H1 (cell line): ENCODE measurements around the gene AGPS. TPM values are rescaled to one million over a fixed set of nuclear protein-coding genes. Genes with fewer than 3 reads are reported as not detected.

Experiments used
- CTCF ChIA-PET: fragments of 300-600 bp; sonication (Branson Sonifier 250); formaldehyde crosslinking; loops from one replicate; lab custom pipeline; 2021; ENCODE audit not compliant: partially characterized antibody; lab: Charles Lee
- POLR2A ChIA-PET: fragments of 300-600 bp; sonication (Branson Sonifier 250); formaldehyde crosslinking; loops from one replicate; lab custom pipeline; 2021; ENCODE audit warnings: inconsistent platforms; ENCODE audit not compliant: partially characterized antibody; lab: Charles Lee
- DNase-seq, 2 experiments: peaks; one replicate each; pipeline versions ENCODE4 v3.0.0 to v3.0.0-alpha.2; 2010 to 2022; ENCODE audit warnings: low spot score in 2 of 2, low read depth in 1 of 2, mixed read lengths in 1 of 2
- FAIRE-seq: peaks from 2 replicates; lab custom pipeline; 2011; peaks lifted over from hg19 to GRCh38; lab: Jason Lieb, UNC
- H2AFZ ChIP-seq: 2 replicates; pipeline ENCODE4 v1.8.1; 2012; ENCODE audit warnings: low read length, inconsistent platforms
- H2AK5ac ChIP-seq: 2 replicates; pipeline ENCODE4 v1.6.1; 2013; ENCODE audit warnings: low read depth, low read length
- H2BK120ac ChIP-seq: replicated peaks from 2 replicates; pipeline ENCODE3; 2013; ENCODE audit warnings: low read depth, low read length, inconsistent platforms
- H2BK12ac ChIP-seq: 2 replicates; pipeline ENCODE4 v1.6.1; 2013; ENCODE audit warnings: low read depth, low read length
- H2BK15ac ChIP-seq: 2 replicates; pipeline ENCODE4 v1.6.1; 2013; ENCODE audit warnings: low read length
- H2BK20ac ChIP-seq: 2 replicates; pipeline ENCODE4 v1.6.1; 2013; ENCODE audit warnings: low read length
- H2BK5ac ChIP-seq: 2 replicates; pipeline ENCODE4 v1.6.1; 2013; ENCODE audit warnings: low read depth, low read length
- H3K14ac ChIP-seq: 2 replicates; pipeline ENCODE4 v1.6.1; 2013; ENCODE audit warnings: inconsistent platforms; ENCODE audit not compliant: insufficient read length
- H3K18ac ChIP-seq: 2 replicates; pipeline ENCODE4 v1.6.1; 2013; ENCODE audit warnings: low read length; ENCODE audit errors: extremely low read depth
- H3K23ac ChIP-seq: 2 replicates; pipeline ENCODE4 v1.6.1; 2013; ENCODE audit warnings: inconsistent platforms; ENCODE audit not compliant: insufficient read length
- H3K23me2 ChIP-seq: 2 replicates; pipeline ENCODE4 v1.6.1; 2013; ENCODE audit warnings: low read depth, low read length
- H3K27ac ChIP-seq: 2 replicates; pipeline ENCODE4 v1.6.1; 2011; ENCODE audit warnings: low read depth, low read length, inconsistent platforms
- H3K27me3 ChIP-seq, 4 experiments: replicated peaks in 1 of 4; 1 replicate in 1 of 4; 2 replicates in 3 of 4; pipeline versions ENCODE4 v1.6.1 to v1.8.1; 2011 to 2013; ENCODE audit warnings: low read length in 3 of 4, mild to moderate bottlenecking in 3 of 4, inconsistent platforms in 2 of 4, mixed read lengths in 2 of 4, moderate library complexity in 1 of 4; ENCODE audit not compliant: control insufficient read depth in 3 of 4, insufficient read depth in 3 of 4; ENCODE audit errors: extremely low read depth in 1 of 4
- H3K36me3 ChIP-seq, 4 experiments: 2 replicates each; pipeline versions ENCODE4 v1.6.1 to v1.8.1; 2011 to 2013; ENCODE audit warnings: mild to moderate bottlenecking in 4 of 4, low read length in 3 of 4, moderate library complexity in 2 of 4, control low read depth in 1 of 4, inconsistent platforms in 1 of 4; ENCODE audit not compliant: insufficient read depth in 4 of 4, control insufficient read depth in 2 of 4
- H3K4ac ChIP-seq: replicated peaks from 2 replicates; pipeline ENCODE3; 2013; ENCODE audit warnings: low read length, low read depth, mixed read lengths, inconsistent platforms; ENCODE audit not compliant: insufficient read length
- H3K4me1 ChIP-seq, 4 experiments: replicated peaks in 1 of 4; 1 replicate in 1 of 4; 2 replicates in 3 of 4; pipeline versions ENCODE4 v1.6.1 to v1.8.1; 2011 to 2013; ENCODE audit warnings: low read length in 3 of 4, inconsistent platforms in 2 of 4, mixed read lengths in 1 of 4; ENCODE audit not compliant: insufficient read depth in 4 of 4, control insufficient read depth in 3 of 4
- H3K4me2 ChIP-seq, 2 experiments: 2 replicates each; pipeline versions ENCODE4 v1.6.1 to v1.8.1; 2011 to 2013; ENCODE audit warnings: low read depth in 2 of 2, low read length in 2 of 2, control low read depth in 1 of 2, inconsistent platforms in 1 of 2, mild to moderate bottlenecking in 1 of 2; ENCODE audit not compliant: insufficient read depth in 1 of 2
- H3K4me3 ChIP-seq, 4 experiments: fragments of 200-600, 300-600 bp in 1 of 4; sonication (generic), shearing (Covaris generic), sonication (Bioruptor Twin) in 1 of 4; 2 replicates each; pipeline versions ENCODE4 v1.5.1 to v1.8.1; 2011 to 2016; ENCODE audit warnings: low read length in 4 of 4, low read depth in 3 of 4, control low read depth in 2 of 4, inconsistent platforms in 2 of 4, mild to moderate bottlenecking in 2 of 4, mixed read lengths in 1 of 4, moderate library complexity in 1 of 4; ENCODE audit not compliant: insufficient read depth in 2 of 4; ENCODE audit errors: extremely low read depth in 1 of 4
- H3K56ac ChIP-seq: replicated peaks from 2 replicates; pipeline ENCODE3; 2013; ENCODE audit warnings: low read depth, mild to moderate bottlenecking, mixed read lengths, low read length, inconsistent platforms; ENCODE audit not compliant: insufficient read length
- H3K79me1 ChIP-seq: 2 replicates; pipeline ENCODE4 v1.6.1; 2013; ENCODE audit warnings: low read depth, low read length, control low read depth
- H3K79me2 ChIP-seq, 2 experiments: 2 replicates each; pipeline versions ENCODE4 v1.6.1 to v1.8.1; 2012 to 2013; ENCODE audit warnings: low read length in 2 of 2, mild to moderate bottlenecking in 2 of 2, inconsistent platforms in 1 of 2; ENCODE audit not compliant: insufficient read depth in 2 of 2, control insufficient read depth in 1 of 2
- H3K9ac ChIP-seq, 4 experiments: replicated peaks in 1 of 4; 1 replicate in 1 of 4; 2 replicates in 3 of 4; pipeline versions ENCODE4 v1.6.1 to v1.8.1; 2011 to 2013; ENCODE audit warnings: low read depth in 3 of 4, low read length in 3 of 4, control low read depth in 2 of 4, mild to moderate bottlenecking in 2 of 4, moderate library complexity in 2 of 4, inconsistent platforms in 1 of 4; ENCODE audit errors: extremely low read depth in 1 of 4
- H3K9me3 ChIP-seq, 2 experiments: 2 replicates each; pipeline versions ENCODE4 v1.6.1 to v1.8.1; 2012 to 2013; ENCODE audit warnings: mild to moderate bottlenecking in 2 of 2, moderate library complexity in 2 of 2, control low read depth in 1 of 2, inconsistent platforms in 1 of 2, low read depth in 1 of 2, low read length in 1 of 2, mixed read lengths in 1 of 2; ENCODE audit not compliant: insufficient read depth in 2 of 2
- H4K20me1 ChIP-seq, 2 experiments: replicated peaks in 1 of 2; 2 replicates each; pipeline versions ENCODE3 to v1.8.1; 2011 to 2013; ENCODE audit warnings: inconsistent platforms in 2 of 2, low read length in 2 of 2, mild to moderate bottlenecking in 1 of 2; ENCODE audit not compliant: insufficient read depth in 2 of 2, control insufficient read depth in 1 of 2
- H4K5ac ChIP-seq: 2 replicates; pipeline ENCODE4 v1.6.1; 2013; ENCODE audit warnings: low read length, low read depth, mixed read lengths, inconsistent platforms; ENCODE audit not compliant: insufficient read length
- H4K8ac ChIP-seq: 2 replicates; pipeline ENCODE4 v1.8.0; 2013; ENCODE audit warnings: mild to moderate bottlenecking, moderate library complexity, low read length, inconsistent platforms; ENCODE audit not compliant: insufficient read depth; ENCODE audit errors: extremely low read depth
- H4K91ac ChIP-seq: replicated peaks from 2 replicates; pipeline ENCODE3; 2013; ENCODE audit warnings: low read length, mixed read lengths, inconsistent platforms; ENCODE audit not compliant: insufficient read length
- ASH2L ChIP-seq: fragments of 200-600, 300-600 bp; sonication (generic); IDR thresholded peaks from one replicate; pipeline ENCODE4 v1.7.1; 2017; ENCODE audit warnings: low read length
- CHD2 ChIP-seq: IDR thresholded peaks from 2 replicates; pipeline ENCODE4 v1.6.1; 2012; ENCODE audit warnings: low read length, improper control_type of control experiment
- KDM5A ChIP-seq: fragments of 200-600 bp; IDR thresholded peaks from 2 replicates; pipeline ENCODE4 v1.7.1; 2012; ENCODE audit warnings: mild to moderate bottlenecking, low read length, inconsistent platforms, mixed read lengths
- NANOG ChIP-seq: IDR thresholded peaks from 2 replicates; pipeline ENCODE4 v1.6.1; 2011; ENCODE audit warnings: low read length, low read depth, mild to moderate bottlenecking, inconsistent platforms; ENCODE audit not compliant: insufficient read depth, poor library complexity, severe bottlenecking
- PHF8 ChIP-seq: fragments of 200-600 bp; sonication (generic); conservative IDR thresholded peaks from 2 replicates; pipeline ENCODE4 v1.7.1; 2012; ENCODE audit warnings: low read depth, mild to moderate bottlenecking, inconsistent platforms, low read length, moderate library complexity
- POLR2A ChIP-seq, 2 experiments: IDR thresholded peaks; 1 replicate in 1 of 2; 2 replicates in 1 of 2; pipeline ENCODE4 v1.6.1; 2011; ENCODE audit warnings: low read depth in 2 of 2, low read length in 2 of 2, mild to moderate bottlenecking in 2 of 2; ENCODE audit errors: control extremely low read depth in 1 of 2
- SP1 ChIP-seq: IDR thresholded peaks from 2 replicates; pipeline ENCODE4 v1.6.1; 2011; ENCODE audit warnings: low read depth, low read length
- TAF1 ChIP-seq: IDR thresholded peaks from 2 replicates; pipeline ENCODE4 v1.6.1; 2011; ENCODE audit warnings: mild to moderate bottlenecking, low read depth, low read length
- WGBS, 2 experiments: shearing (Covaris generic) in 1 of 2; methylation state at CpG; one replicate each; pipeline versions ENCODE4 v1.1.6 to v1.1.7; 2013 to 2015; ENCODE audit warnings: low lambda C conversion rate in 2 of 2, mixed read lengths in 2 of 2, inconsistent platforms in 1 of 2, low coverage in 1 of 2, missing lambda C conversion rate in 1 of 2; ENCODE audit not compliant: insufficient replicate concordance in 2 of 2, insufficient coverage in 1 of 2, insufficient read length in 1 of 2; ENCODE audit errors: extremely low coverage in 1 of 2, missing lambda C conversion rate in 1 of 2; 5-methylcytosine and 5-hydroxymethylcytosine counted together
- polyA plus RNA-seq, 7 experiments: library from polyadenylated mRNA; depleted of rRNA in 3 of 7; stranded (reverse) in 5 of 7; unstranded in 2 of 7; fragments of >200 nt in 5 of 7; fragments of 200-250 nt in 2 of 7; gene quantifications; 1 replicate in 5 of 7; 2 replicates in 1 of 7; 4 replicates in 1 of 7; pipeline versions ENCODE4 v1.2.1 to v1.2.3, GENCODE V29; 2011 to 2013; ENCODE audit warnings: missing spikeins in 2 of 7, mixed read lengths in 2 of 7
- total RNA-seq: library from RNA; stranded (reverse); fragmentation: NEBNext Ultra II Directional; extraction: Animal tissue kit (Norgen Biotek cat#: 25700); gene quantifications from 2 replicates; pipeline ENCODE4 v1.2.1, GENCODE V29; 2021
- TF ChIP-seq, protein P1 (sequence below): IDR thresholded peaks from 2 replicates; pipeline ENCODE4 v1.6.1; 2012; ENCODE audit warnings: inconsistent platforms

AGPS gene
- total and polyA plus RNA-seq, 2 of the 8 experiments (the other 6 are each of a cell fraction or from before 2014, with no cell fraction given), result 7.3 to 57.8 TPM

DNA sequence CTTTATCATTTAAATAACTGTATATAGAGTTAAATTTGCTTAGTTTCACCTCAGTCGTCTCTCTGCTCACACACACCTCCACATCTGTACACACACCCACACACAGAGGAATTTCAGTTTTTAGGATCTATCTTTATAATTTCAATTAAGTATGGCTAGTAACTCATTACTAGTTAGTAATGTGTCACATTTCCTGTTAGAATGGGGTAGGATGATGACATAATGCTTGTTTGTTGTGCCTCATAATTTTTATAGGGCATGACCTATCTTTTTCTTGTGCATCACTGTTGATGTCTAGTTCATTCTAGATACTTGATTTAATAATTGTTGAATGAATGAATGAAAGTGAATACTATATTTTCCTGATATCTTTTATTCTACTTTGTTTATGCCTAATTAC is 108.6 kb downstream of the AGPS start:
- no peak overlapping the region for H3K9ac ChIP-seq
- H3K18ac ChIP-seq, result no peak overlapping the region
- WGBS, 2 experiments, result 100% methylated on average over 1 of the region's 1 CpG; no CpG with 5 or more reads in 1 of the 2 experiments
- H3K27ac ChIP-seq, result no peak overlapping the region
- no peak overlapping the region for H2BK15ac ChIP-seq
- no peak overlapping the region for H3K4ac ChIP-seq
- no peaks in the 10 kb centered on the region for H3K9me3 ChIP-seq
- no peak overlapping the region for H3K4me3 ChIP-seq
- ChIA-PET POLR2A (no interaction called here), CTCF (interaction anchor here (0.9 kb wide), 1 partner anchor 12 kb away, joined by 3 read pairs; no protein-coding TSS in a partner anchor)
- FAIRE-seq (no peak), DNase-seq (no peak)
- H3K23me2 ChIP-seq, result no peaks in the 10 kb centered on the region; the same call in 1 of the 2 replicates
- H3K14ac ChIP-seq, result no peak overlapping the region
- H2BK20ac ChIP-seq, result no peak overlapping the region
- no peaks in the 10 kb centered on the region for H3K27me3 ChIP-seq
- H4K20me1 ChIP-seq, result no peaks in the 10 kb centered on the region
- no peak overlapping the region for H2AFZ ChIP-seq
- no peak overlapping the region for H2BK12ac ChIP-seq
- no peak overlapping the region for H3K56ac ChIP-seq
- no peak overlapping the region for H4K8ac ChIP-seq
- no peaks in the 10 kb centered on the region for H3K79me1 ChIP-seq
- no peak overlapping the region for H2AK5ac ChIP-seq
- H3K4me1 ChIP-seq, result no peaks in the 10 kb centered on the region
- no peak overlapping the region for H4K5ac ChIP-seq
- H3K23ac ChIP-seq, result no peak overlapping the region
- no peak overlapping the region for H4K91ac ChIP-seq
- H3K36me3 ChIP-seq, result no peaks in the 10 kb centered on the region; a peak in 1 of 8 replicates
- no peak overlapping the region for H3K4me2 ChIP-seq
- no peaks in the 10 kb centered on the region for H3K79me2 ChIP-seq
- H2BK120ac ChIP-seq, result no peak overlapping the region
- no peak overlapping the region for H2BK5ac ChIP-seq
- TF ChIP-seq SP1 (no peak), NANOG (no peak), ASH2L (no peak), KDM5A (no peak), POLR2A (IDR thresholded peaks at IDR 0.05; ENCODE audit: control extremely low read depth in 1 of 2, low read depth in 2 of 2, low read length in 2 of 2) (no peak), PHF8 (no peak), CHD2 (no peak), TAF1 (no peak)
- TF ChIP-seq, protein P1, sequence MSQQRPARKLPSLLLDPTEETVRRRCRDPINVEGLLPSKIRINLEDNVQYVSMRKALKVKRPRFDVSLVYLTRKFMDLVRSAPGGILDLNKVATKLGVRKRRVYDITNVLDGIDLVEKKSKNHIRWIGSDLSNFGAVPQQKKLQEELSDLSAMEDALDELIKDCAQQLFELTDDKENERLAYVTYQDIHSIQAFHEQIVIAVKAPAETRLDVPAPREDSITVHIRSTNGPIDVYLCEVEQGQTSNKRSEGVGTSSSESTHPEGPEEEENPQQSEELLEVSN, result no peak
